WERI-Rb-1 (cell line): ENCODE results near the gene GPM6B.

ENCODE experiments used
- DNase-seq: peaks from one replicate; pipeline ENCODE4 v3.0.0-alpha.2; 2020
- H3K27ac ChIP-seq: fragments of 250-450 bp; sonication (Bioruptor Pico); 2 replicates; pipeline ENCODE4 v1.5.1; 2020; ENCODE audit warnings: mild to moderate bottlenecking, moderate library complexity
- H3K27me3 ChIP-seq: fragments of 250-450 bp; sonication (Bioruptor Pico); 2 replicates; pipeline ENCODE4 v1.5.1; 2021; ENCODE audit warnings: mild to moderate bottlenecking, low read depth, moderate library complexity; ENCODE audit not compliant: insufficient read depth, severe bottlenecking
- H3K36me3 ChIP-seq: fragments of 250-450 bp; sonication (Bioruptor Pico); 2 replicates; pipeline ENCODE4 v1.5.1; 2020; ENCODE audit warnings: mild to moderate bottlenecking, moderate library complexity
- H3K4me3 ChIP-seq: 2 replicates; pipeline ENCODE4 v1.5.1; 2011; ENCODE audit warnings: low read depth, mild to moderate bottlenecking, control low read depth, low read length
- H3K9me3 ChIP-seq: fragments of 250-450 bp; sonication (Bioruptor Pico); 2 replicates; pipeline ENCODE4 v1.5.1; 2021; ENCODE audit warnings: mild to moderate bottlenecking, moderate library complexity; ENCODE audit not compliant: severe bottlenecking
- TF ChIP-seq, protein P1 (sequence below): IDR thresholded peaks from 2 replicates; pipeline ENCODE4 v1.5.1; 2011; ENCODE audit warnings: low read depth, mild to moderate bottlenecking, control low read depth, inconsistent platforms, low read length

GPM6B gene

DNA sequence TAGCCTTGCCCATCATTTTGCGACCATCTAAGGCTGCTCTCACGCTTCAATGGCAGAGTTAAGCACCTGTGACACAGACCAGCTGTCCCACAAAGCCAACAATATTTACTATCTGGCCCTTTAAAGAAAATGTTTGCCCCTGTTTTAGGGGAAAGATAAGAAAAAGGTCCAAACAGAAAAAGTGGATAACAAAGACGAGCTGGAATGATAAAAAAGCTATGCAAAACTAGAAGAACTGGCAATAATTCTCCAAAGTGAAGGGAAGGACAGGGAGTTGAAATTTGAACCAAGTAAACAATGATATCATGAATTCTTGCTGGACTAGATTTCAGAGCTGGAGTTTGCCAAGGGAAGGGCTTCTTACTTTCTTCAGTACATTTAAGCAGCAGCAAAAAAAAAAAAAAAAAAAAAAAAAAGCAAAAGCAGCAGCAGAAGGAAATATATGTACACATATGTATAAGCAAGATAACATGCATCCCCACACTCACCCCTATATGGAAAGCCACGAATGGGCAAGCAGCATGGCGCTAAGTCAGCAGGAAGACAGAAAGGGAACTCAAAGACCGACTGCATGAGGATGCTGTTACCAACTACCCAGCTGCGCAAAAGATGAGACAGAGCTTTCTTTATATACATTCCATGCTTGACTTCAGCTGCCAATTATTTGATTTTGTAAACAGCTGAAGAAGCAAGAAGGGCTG lies 94.9 kb downstream of the GPM6B start:
- Histone ChIP-seq H3K4me3 (no peak overlapping the region), H3K27ac (no peak overlapping the region), H3K27me3 (no peaks in the 10 kb centered on the region), H3K9me3 (no peaks in the 10 kb centered on the region), H3K36me3 (peaks cover 34% of the 10 kb centered on the region)
- no peak for DNase-seq
- TF ChIP-seq, protein P1, sequence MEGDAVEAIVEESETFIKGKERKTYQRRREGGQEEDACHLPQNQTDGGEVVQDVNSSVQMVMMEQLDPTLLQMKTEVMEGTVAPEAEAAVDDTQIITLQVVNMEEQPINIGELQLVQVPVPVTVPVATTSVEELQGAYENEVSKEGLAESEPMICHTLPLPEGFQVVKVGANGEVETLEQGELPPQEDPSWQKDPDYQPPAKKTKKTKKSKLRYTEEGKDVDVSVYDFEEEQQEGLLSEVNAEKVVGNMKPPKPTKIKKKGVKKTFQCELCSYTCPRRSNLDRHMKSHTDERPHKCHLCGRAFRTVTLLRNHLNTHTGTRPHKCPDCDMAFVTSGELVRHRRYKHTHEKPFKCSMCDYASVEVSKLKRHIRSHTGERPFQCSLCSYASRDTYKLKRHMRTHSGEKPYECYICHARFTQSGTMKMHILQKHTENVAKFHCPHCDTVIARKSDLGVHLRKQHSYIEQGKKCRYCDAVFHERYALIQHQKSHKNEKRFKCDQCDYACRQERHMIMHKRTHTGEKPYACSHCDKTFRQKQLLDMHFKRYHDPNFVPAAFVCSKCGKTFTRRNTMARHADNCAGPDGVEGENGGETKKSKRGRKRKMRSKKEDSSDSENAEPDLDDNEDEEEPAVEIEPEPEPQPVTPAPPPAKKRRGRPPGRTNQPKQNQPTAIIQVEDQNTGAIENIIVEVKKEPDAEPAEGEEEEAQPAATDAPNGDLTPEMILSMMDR, result no peak

DNA sequence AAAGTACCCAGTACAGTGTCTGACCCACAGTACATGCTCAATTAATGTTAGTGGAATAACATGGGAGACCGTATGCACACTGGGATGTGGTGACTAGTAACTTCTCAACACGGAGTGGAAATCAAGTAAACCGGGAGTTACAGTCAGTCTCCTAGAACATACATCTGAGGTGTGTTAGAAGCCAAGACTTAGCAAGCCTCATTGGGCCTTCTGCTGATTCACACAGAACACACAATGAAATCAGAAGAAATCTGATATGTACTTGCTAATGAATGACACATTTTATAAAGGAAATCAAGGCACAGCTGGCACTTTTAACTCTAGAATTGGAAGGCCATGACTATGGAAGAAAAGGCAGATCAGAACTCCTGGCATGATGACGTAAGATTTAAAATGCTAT lies 95.5 kb downstream of the GPM6B start:
- TF ChIP-seq, protein P1, result no peak
- Histone ChIP-seq H3K27me3 (no peaks in the 10 kb centered on the region), H3K4me3 (no peak overlapping the region), H3K27ac (no peak overlapping the region), H3K9me3 (no peaks in the 10 kb centered on the region), H3K36me3 (peaks cover 36% of the 10 kb centered on the region)
- no peak for DNase-seq
